Keratinocyte (primary cell): ENCODE measurements around the gene PTPRN2. TPM values are rescaled to one million over a fixed set of nuclear protein-coding genes. Genes with fewer than 3 reads are reported as not detected.

ENCODE experiments used
- DNase-seq: peaks from one replicate; pipeline ENCODE4 v3.0.0-alpha.2; 2011; ENCODE audit warnings: low read depth, missing footprints, low spot score
- FAIRE-seq: peaks from 2 replicates; lab custom pipeline; 2011; peaks lifted over from hg19 to GRCh38; lab: Jason Lieb, UNC
- H2AFZ ChIP-seq: 2 replicates; pipeline ENCODE4 v1.6.0; 2012; ENCODE audit warnings: low read length, control low read depth, inconsistent platforms; ENCODE audit not compliant: control insufficient read depth
- H3K27ac ChIP-seq: 2 replicates; pipeline ENCODE4 v1.5.1; 2011; ENCODE audit warnings: low read length; ENCODE audit not compliant: control insufficient read depth, insufficient read depth
- H3K27me3 ChIP-seq: 3 replicates; pipeline ENCODE4 v1.6.0; 2011; ENCODE audit warnings: low read length; ENCODE audit not compliant: control insufficient read depth, insufficient read depth; ENCODE audit errors: extremely low read depth
- H3K36me3 ChIP-seq, 2 experiments: 2 replicates in 1 of 2; 3 replicates in 1 of 2; pipeline ENCODE4 v1.5.1; 2011; ENCODE audit warnings: low read length in 2 of 2, mild to moderate bottlenecking in 1 of 2; ENCODE audit not compliant: control insufficient read depth in 2 of 2, insufficient read depth in 2 of 2; ENCODE audit errors: extremely low read depth in 1 of 2
- H3K4me1 ChIP-seq: 3 replicates; pipeline ENCODE4 v1.5.1; 2011; ENCODE audit warnings: low read length; ENCODE audit not compliant: control insufficient read depth, insufficient read depth; ENCODE audit errors: extremely low read depth
- H3K4me2 ChIP-seq: 3 replicates; pipeline ENCODE4 v1.6.0; 2011; ENCODE audit warnings: low read depth, low read length; ENCODE audit not compliant: control insufficient read depth, insufficient read depth; ENCODE audit errors: extremely low read depth
- H3K4me3 ChIP-seq, 3 experiments: fragments of 200-600 bp in 1 of 3; sonication (generic) in 1 of 3; 2 replicates in 2 of 3; 3 replicates in 1 of 3; pipeline ENCODE4 v1.5.1; 2011 to 2016; ENCODE audit warnings: low read length in 3 of 3, mild to moderate bottlenecking in 3 of 3, control low read depth in 2 of 3, inconsistent platforms in 1 of 3, low read depth in 1 of 3, mixed read lengths in 1 of 3, mixed run types in 1 of 3, moderate library complexity in 1 of 3; ENCODE audit not compliant: control insufficient read depth in 2 of 3, insufficient read depth in 2 of 3; ENCODE audit errors: extremely low read depth in 1 of 3
- H3K79me2 ChIP-seq: 2 replicates; pipeline ENCODE4 v1.6.0; 2012; ENCODE audit warnings: low read length; ENCODE audit not compliant: control insufficient read depth, insufficient read depth
- H3K9ac ChIP-seq: 3 replicates; pipeline ENCODE4 v1.6.0; 2011; ENCODE audit warnings: low read length; ENCODE audit not compliant: control insufficient read depth, insufficient read depth; ENCODE audit errors: extremely low read depth
- H3K9me1 ChIP-seq: 3 replicates; pipeline ENCODE4 v1.6.0; 2011; ENCODE audit warnings: low read length; ENCODE audit not compliant: control insufficient read depth, insufficient read depth; ENCODE audit errors: extremely low read depth
- H3K9me3 ChIP-seq: 2 replicates; pipeline ENCODE4 v1.5.1; 2012; ENCODE audit warnings: low read depth, low read length; ENCODE audit not compliant: control insufficient read depth
- H4K20me1 ChIP-seq: 3 replicates; pipeline ENCODE4 v1.6.0; 2011; ENCODE audit warnings: low read length; ENCODE audit not compliant: control insufficient read depth, insufficient read depth; ENCODE audit errors: extremely low read depth
- CTCF ChIP-seq, 3 experiments: IDR thresholded peaks in 1 of 3; conservative IDR thresholded peaks in 1 of 3; optimal IDR thresholded peaks in 1 of 3; 2 replicates in 2 of 3; 3 replicates in 1 of 3; pipeline versions ENCODE3 to v1.5.1; 2011; ENCODE audit warnings: low read length in 3 of 3, mild to moderate bottlenecking in 3 of 3, moderate library complexity in 2 of 3, control low read depth in 1 of 3, inconsistent platforms in 1 of 3; ENCODE audit not compliant: insufficient read depth in 2 of 3; ENCODE audit errors: extremely low read depth in 1 of 3
- EZH2 ChIP-seq: IDR thresholded peaks from one replicate; pipeline ENCODE4 v1.6.1; 2012; ENCODE audit warnings: inconsistent platforms, mild to moderate bottlenecking, low read length, moderate library complexity
- dilution Hi-C: fragments of 300-500 bp; cut with MboI; formaldehyde crosslinking; loops from one replicate; pipeline ENCODE4 v1.7.0; 2020; ENCODE audit warnings: low sequenced_read_pairs; ENCODE audit not compliant: extremely low pct_ligation_motif_present
- polyA plus RNA-seq, 5 experiments: library from polyadenylated mRNA; depleted of rRNA in 3 of 5; stranded (reverse) in 3 of 5; stranded (forward) in 1 of 5; unstranded in 1 of 5; fragments of >200 nt; gene quantifications; 1 replicate in 1 of 5; 2 replicates in 3 of 5; 3 replicates in 1 of 5; pipeline versions ENCODE4 v1.2.1 to v1.2.3, GENCODE V29; 2011 to 2012; ENCODE audit warnings: missing spikeins in 2 of 5, low read depth in 1 of 5, low replicate concordance in 1 of 5

Gene PTPRN2
- polyA plus RNA-seq, 1 donor (not counting 4 experiments of a cell fraction or from before 2014, with no cell fraction given), result not detected

DNA sequence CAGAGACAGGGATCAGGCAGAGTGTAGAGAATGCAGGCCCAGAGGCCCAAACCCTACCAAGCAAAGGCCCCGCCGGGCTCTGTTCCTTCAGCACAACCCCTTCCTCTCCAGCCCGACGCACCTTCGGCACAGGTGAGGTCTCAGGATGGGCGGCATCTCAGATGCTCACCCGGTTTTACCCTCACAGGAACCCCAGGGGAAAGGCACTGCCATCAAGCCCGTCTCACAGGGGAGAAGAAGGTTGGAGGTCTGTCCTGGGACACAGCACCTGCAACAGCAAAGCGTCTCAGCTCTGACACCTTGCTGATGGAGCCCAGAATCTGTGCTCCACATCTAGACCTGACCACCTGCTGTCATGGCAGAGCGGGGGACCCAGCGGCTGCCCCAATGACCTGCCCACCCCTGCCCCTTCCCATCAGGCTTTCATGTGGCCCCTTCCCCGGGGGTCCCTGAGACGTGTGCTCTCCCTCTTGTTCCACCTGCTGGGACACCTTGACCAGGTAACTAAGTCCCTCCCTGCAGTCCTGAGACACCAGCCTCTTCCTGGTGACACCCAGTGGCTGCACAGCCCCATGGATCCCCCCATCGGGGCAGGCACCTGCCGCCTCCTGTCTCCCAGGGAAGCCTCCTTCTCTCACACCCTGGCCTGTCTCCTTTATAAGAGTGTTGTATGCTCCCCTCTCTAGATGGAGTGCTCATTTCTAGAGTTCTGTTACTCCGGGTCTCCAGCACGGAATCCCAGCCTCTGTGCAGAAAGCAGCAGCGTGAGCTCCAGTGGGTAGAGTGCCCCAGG, 935.3 kb downstream of the PTPRN2 start:
- Histone ChIP-seq H3K4me3 (no peak overlapping the region), H3K9me1 (no peaks in the 10 kb centered on the region), H3K27me3 (no peaks in the 10 kb centered on the region), H3K4me1 (no peaks in the 10 kb centered on the region), H3K9ac (no peak overlapping the region), H3K4me2 (no peak overlapping the region), H4K20me1 (no peaks in the 10 kb centered on the region), H3K27ac (no peak overlapping the region), H3K9me3 (peaks cover 14% of the 10 kb centered on the region), H3K79me2 (no peaks in the 10 kb centered on the region), H2AFZ (no peak overlapping the region), H3K36me3 (no peaks in the 10 kb centered on the region)
- dilution Hi-C loops, result no loop called here
- FAIRE-seq (no peak), DNase-seq (no peak)
- TF ChIP-seq EZH2 (no peak), CTCF (optimal IDR thresholded peaks at IDR 0.05 in 1 of 3, IDR thresholded peaks at IDR 0.05 in 1 of 3, conservative IDR thresholded peaks at IDR 0.05 in 1 of 3; ENCODE audit: extremely low read depth in 1 of 3, insufficient read depth in 2 of 3, low read length in 3 of 3) (no peak)

GRCh38 chr7:157651366-157652160, 936.1 kb downstream of the PTPRN2 start:
- no peak overlapping the region for H3K4me2 ChIP-seq
- H3K9ac ChIP-seq, result no peak overlapping the region
- no peak overlapping the region for H3K4me3 ChIP-seq
- TF ChIP-seq CTCF (optimal IDR thresholded peaks at IDR 0.05 in 1 of 3, IDR thresholded peaks at IDR 0.05 in 1 of 3, conservative IDR thresholded peaks at IDR 0.05 in 1 of 3; ENCODE audit: extremely low read depth in 1 of 3, insufficient read depth in 2 of 3, low read length in 3 of 3) (no peak), EZH2 (no peak)
- dilution Hi-C loops, result no loop called here
- DNase-seq (no peak), FAIRE-seq (no peak)
- no peaks in the 10 kb centered on the region for H3K4me1 ChIP-seq
- H3K27ac ChIP-seq, result no peak overlapping the region
- no peaks in the 10 kb centered on the region for H3K79me2 ChIP-seq
- no peaks in the 10 kb centered on the region for H3K9me1 ChIP-seq
- no peaks in the 10 kb centered on the region for H3K27me3 ChIP-seq
- no peak overlapping the region for H2AFZ ChIP-seq
- peaks cover 12% of the 10 kb centered on the region for H3K9me3 ChIP-seq
- H3K36me3 ChIP-seq, result no peaks in the 10 kb centered on the region
- H4K20me1 ChIP-seq, result no peaks in the 10 kb centered on the region
